K562 (cell line): ENCODE results near the gene CR2. TPM values are rescaled to one million over a fixed set of nuclear protein-coding genes. Genes with fewer than 3 reads are reported as not detected.

ENCODE experiments used
- ATAC-seq: fragments of 200-7000 bp; cut with Tn5 transposase; 3 replicates; pipeline ENCODE4 v1.9.1; 2020; ENCODE audit warnings: moderate library complexity
- BruUV-seq: library from RNA; stranded (reverse); fragments of 400-500 nt; replicated peaks from 2 replicates; lab custom pipeline; 2021; lab: Mats Ljungman, UMichigan
- CTCF ChIA-PET: fragments of 300-600 bp; formaldehyde crosslinking; extraction: SDS; loops from one replicate; lab custom pipeline; 2021; ENCODE audit warnings: low intra/inter-chr PET ratio; lab: Yijun Ruan, JAX
- POLR2A ChIA-PET: fragments of 300-600, 350-650 bp; sonication (Branson Sonifier 250); formaldehyde crosslinking; extraction: SDS; loops from one replicate; lab custom pipeline; 2021; ENCODE audit warnings: antibody characterized with exemption, inconsistent platforms; lab: Yijun Ruan, JAX
- DNase-seq, 4 experiments: peaks; one replicate each; pipeline versions ENCODE4 v3.0.0 to v3.0.0-alpha.2; 2011 to 2018; ENCODE audit warnings: low spot score in 3 of 4, mixed read lengths in 3 of 4; ENCODE audit errors: extremely low read depth in 1 of 4
- FAIRE-seq: peaks from 2 replicates; lab custom pipeline; 2011; peaks lifted over from hg19 to GRCh38; lab: Jason Lieb, UNC
- H2AFZ ChIP-seq: 2 replicates; pipeline ENCODE4 v1.6.0; 2011; ENCODE audit warnings: low read depth, low read length, control low read depth, inconsistent platforms
- H3K27ac ChIP-seq: fragments of 200-600 bp; 3 replicates; pipeline ENCODE4 v1.8.0; 2011; ENCODE audit warnings: low read depth, mild to moderate bottlenecking, control low read depth, inconsistent platforms, low read length, moderate library complexity, mixed read lengths; ENCODE audit errors: extremely low read depth
- H3K27me3 ChIP-seq, 2 experiments: fragments of 300-600 bp in 1 of 2; 2 replicates in 1 of 2; 3 replicates in 1 of 2; pipeline versions ENCODE4 v1.6.0 to v1.8.0; 2011; ENCODE audit warnings: inconsistent platforms in 2 of 2, low read length in 2 of 2, mild to moderate bottlenecking in 1 of 2, mixed read lengths in 1 of 2, moderate library complexity in 1 of 2; ENCODE audit not compliant: control insufficient read depth in 2 of 2, insufficient read depth in 2 of 2
- H3K36me3 ChIP-seq: fragments of 300-600 bp; 3 replicates; pipeline ENCODE4 v1.8.0; 2011; ENCODE audit warnings: mild to moderate bottlenecking, low read length, inconsistent platforms; ENCODE audit not compliant: control insufficient read depth, insufficient read depth
- H3K4me1 ChIP-seq, 2 experiments: fragments of 200-600 bp in 1 of 2; replicated peaks in 1 of 2; 2 replicates in 1 of 2; 3 replicates in 1 of 2; pipeline versions ENCODE4 v1.5.1 to v1.8.0; 2011; ENCODE audit warnings: inconsistent platforms in 2 of 2, low read length in 2 of 2, mild to moderate bottlenecking in 1 of 2, mixed read lengths in 1 of 2, moderate library complexity in 1 of 2; ENCODE audit not compliant: control insufficient read depth in 2 of 2, insufficient read depth in 2 of 2
- H3K4me2 ChIP-seq: 2 replicates; pipeline ENCODE4 v1.6.1; 2011; ENCODE audit warnings: low read length, control low read depth, inconsistent platforms, mixed read lengths; ENCODE audit not compliant: insufficient read depth
- H3K4me3 ChIP-seq: fragments of 200-600 bp; sonication (generic), shearing (Covaris generic); 2 replicates; pipeline ENCODE4 v1.5.1; 2016; ENCODE audit warnings: control low read depth, inconsistent platforms
- H3K79me2 ChIP-seq: fragments of 200-600 bp; 3 replicates; pipeline ENCODE4 v1.8.0; 2011; ENCODE audit warnings: low read length, inconsistent platforms; ENCODE audit not compliant: control insufficient read depth, insufficient read depth
- H3K9ac ChIP-seq, 2 experiments: 2 replicates each; pipeline versions ENCODE4 v1.6.0 to v1.6.1; 2011; ENCODE audit warnings: low read depth in 2 of 2, low read length in 2 of 2, control low read depth in 1 of 2, inconsistent platforms in 1 of 2, mild to moderate bottlenecking in 1 of 2, mixed read lengths in 1 of 2; ENCODE audit not compliant: insufficient read depth in 1 of 2
- H3K9me1 ChIP-seq: one replicate; pipeline ENCODE4 v1.6.0; 2011; ENCODE audit warnings: inconsistent platforms, mild to moderate bottlenecking, low read length, moderate library complexity; ENCODE audit not compliant: control insufficient read depth, insufficient read depth
- H3K9me3 ChIP-seq: replicated peaks from 2 replicates; pipeline ENCODE4 v1.5.1; 2011; ENCODE audit warnings: low read depth, low read length, inconsistent platforms; ENCODE audit not compliant: control insufficient read depth, insufficient read depth
- H4K20me1 ChIP-seq: replicated peaks from 2 replicates; pipeline ENCODE4 v1.6.1; 2011; ENCODE audit warnings: low read length, inconsistent platforms, mixed read lengths; ENCODE audit not compliant: control insufficient read depth, insufficient read depth
- BCOR ChIP-seq: fragments of 450-650 bp; IDR thresholded peaks from 2 replicates; pipeline ENCODE4 v1.6.1; 2016
- PML ChIP-seq: IDR thresholded peaks from 2 replicates; pipeline ENCODE4 v1.6.1; 2012; ENCODE audit warnings: low read length, inconsistent platforms
- SIX5 ChIP-seq, 2 experiments: IDR thresholded peaks; 2 replicates each; pipeline ENCODE4 v1.6.1; 2011; ENCODE audit warnings: low read length in 2 of 2, borderline replicate concordance in 1 of 2, low read depth in 1 of 2, mild to moderate bottlenecking in 1 of 2, moderate library complexity in 1 of 2; ENCODE audit not compliant: insufficient read depth in 1 of 2
- SP2 ChIP-seq: IDR thresholded peaks from 2 replicates; pipeline ENCODE4 v1.6.1; 2011; ENCODE audit warnings: mild to moderate bottlenecking, low read depth, low read length, moderate library complexity; ENCODE audit not compliant: poor library complexity, severe bottlenecking; ENCODE audit errors: extremely low read depth
- SPI1 ChIP-seq: IDR thresholded peaks from 2 replicates; pipeline ENCODE4 v1.6.1; 2011; ENCODE audit warnings: low read depth, low read length, control low read depth, borderline replicate concordance
- ZNF165 ChIP-seq: fragments of 250-450 bp; sonication (Bioruptor Pico); IDR thresholded peaks from 2 replicates; pipeline ENCODE4 v1.4.0; 2020; ENCODE audit warnings: borderline replicate concordance
- in situ Hi-C: fragments of 300-500 bp; cut with MboI; formaldehyde crosslinking; loops from 4 replicates; pipeline ENCODE4 v1.15.0; 2018; ENCODE audit warnings: inconsistent platforms, mixed read lengths
- intact Hi-C: fragments of 100-400 bp; cut with micrococcal nuclease; formaldehyde crosslinking; loops from 2 replicates; pipeline ENCODE4 v1.14.2; 2022
- polyA plus RNA-seq, 8 experiments: library from polyadenylated mRNA; depleted of rRNA in 4 of 8; stranded (reverse) in 5 of 8; unstranded in 3 of 8; fragments of >200 nt; fragmentation: Nextera tagmentation in 2 of 8; fragmentation: Illumina TruSeq in 1 of 8; extraction: Ambion mirVana in 2 of 8; extraction: Trizol in 1 of 8; gene quantifications; 2 replicates each; pipeline versions ENCODE4 v1.2.1 to v1.2.3, GENCODE V29; 2011 to 2014; ENCODE audit warnings: inconsistent platforms in 1 of 8, missing spikeins in 1 of 8
- total RNA-seq, 7 experiments: library from RNA; depleted of rRNA in 6 of 7; stranded (reverse); fragments of >200 nt in 6 of 7; fragmentation: Illumina TruSeq in 2 of 7; extraction: Trizol in 2 of 7; gene quantifications; 2 replicates each; pipeline versions ENCODE4 v1.2.1 to v1.2.3, GENCODE V29; 2011 to 2021; ENCODE audit warnings: low replicate concordance in 1 of 7
- TF ChIP-seq, protein P1 (sequence below): fragments of 450-650 bp; IDR thresholded peaks from 2 replicates; pipeline ENCODE4 v1.7.1; 2018; ENCODE audit warnings: mild to moderate bottlenecking, low read depth; ENCODE audit not compliant: partially characterized antibody
- TF ChIP-seq, protein P2 (sequence below): fragments of 250-450 bp; sonication (Bioruptor Pico); IDR thresholded peaks from 2 replicates; pipeline ENCODE4 v1.8.0; 2022; ENCODE audit warnings: moderate library complexity, mild to moderate bottlenecking, inconsistent platforms
- TF ChIP-seq, protein P3 (sequence below): IDR thresholded peaks from 2 replicates; pipeline ENCODE4 v1.6.1; 2016; ENCODE audit warnings: missing genetic modification characterization, missing compliant biosample characterization
- TF ChIP-seq, protein P4 (sequence below): sonication (generic); formaldehyde crosslinking; IDR thresholded peaks from 2 replicates; pipeline ENCODE4 v1.8.1; 2023; ENCODE audit warnings: mild to moderate bottlenecking, missing genetic modification reagents
- TF ChIP-seq, protein P5 (sequence below): fragments of 450-650 bp; IDR thresholded peaks from one replicate; pipeline ENCODE4 v1.6.1; 2018; ENCODE audit warnings: mild to moderate bottlenecking, moderate library complexity; ENCODE audit not compliant: partially characterized antibody

The CR2 gene
- total and polyA plus RNA-seq, 9 of the 15 experiments (the other 6 are each of a cell fraction or from before 2014, with no cell fraction given) = 0.07 to 0.67 (median 0.37) TPM

DNA sequence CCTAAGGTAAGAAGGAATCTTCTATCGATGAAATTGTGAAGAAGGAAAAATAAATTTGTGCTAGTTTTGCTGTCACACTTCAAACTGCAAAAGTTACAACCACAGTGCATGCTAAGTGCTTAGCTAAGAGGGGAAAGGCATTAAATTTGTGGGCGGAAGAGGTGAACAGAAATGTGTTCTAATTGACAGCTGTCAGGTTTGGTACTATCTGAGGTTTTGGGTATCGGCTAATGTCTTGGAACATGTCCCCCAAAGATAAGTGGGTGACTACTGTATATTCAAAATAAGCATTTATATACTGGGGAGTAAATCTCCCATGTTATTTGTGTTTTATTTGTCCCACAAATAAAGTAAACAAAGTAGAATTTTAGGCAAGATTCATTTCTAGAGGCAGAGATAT is 49.8 kb downstream of the CR2 start (continued):
- TF ChIP-seq SP2 = no peak
- TF ChIP-seq SPI1 = no peak

DNA sequence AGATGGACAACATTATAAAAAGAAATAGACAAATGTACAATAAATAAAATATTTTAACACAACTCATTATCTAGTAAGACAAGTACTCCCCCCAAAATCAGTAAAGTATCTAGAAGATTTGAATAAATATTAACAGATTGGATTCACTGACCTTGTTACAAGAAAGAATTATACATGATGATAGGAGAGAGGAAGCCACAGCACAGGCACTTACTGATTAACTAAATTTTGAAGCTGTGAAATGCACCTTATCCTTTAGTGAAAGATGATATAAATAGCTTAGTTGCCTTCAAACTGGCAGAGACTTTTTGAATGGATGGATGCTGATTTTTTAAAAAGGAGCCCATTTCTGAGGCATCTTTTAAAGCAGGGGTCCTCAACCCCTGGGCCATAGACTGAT is 50.3 kb downstream of the CR2 start:
- no peak overlapping the region for H3K4me3 ChIP-seq
- POLR2A ChIA-PET = interaction anchor here (0.6 to 1.5 kb wide), 2 partner anchors 15 to 532 kb away, joined by 3 to 4 read pairs; no protein-coding TSS in a partner anchor
- BruUV-seq = no TSS peak
- H3K4me2 ChIP-seq = no peak overlapping the region
- H3K4me1 ChIP-seq = peaks cover 0 to 18% of the 10 kb centered on the region in 2 experiments; a peak in 3 of 5 replicates
- H2AFZ ChIP-seq = no peak overlapping the region
- H4K20me1 ChIP-seq = no peaks in the 10 kb centered on the region
- H3K9me3 ChIP-seq = no peaks in the 10 kb centered on the region
- no peak overlapping the region for H3K27ac ChIP-seq
- intact Hi-C loops (loop anchor here (5.0 kb wide), 1 partner anchor 182 kb away; the partner anchor contains the start of gene CD55), in situ Hi-C loops (loop anchor here (25.0 kb wide), 1 partner anchor 892 kb away; the partner anchor contains the start of gene EIF2D)
- no peaks in the 10 kb centered on the region for H3K27me3 ChIP-seq
- CTCF ChIA-PET = no interaction called here
- no peak for DNase-seq
- no peak overlapping the region for H3K9ac ChIP-seq
- no peaks in the 10 kb centered on the region for H3K79me2 ChIP-seq
- no peak for FAIRE-seq
- ATAC-seq = no peak
- no peaks in the 10 kb centered on the region; the same call in 2 of the 3 replicates for H3K36me3 ChIP-seq
- H3K9me1 ChIP-seq = no peaks in the 10 kb centered on the region
- TF ChIP-seq BCOR = no peak
- TF ChIP-seq, protein P1, sequence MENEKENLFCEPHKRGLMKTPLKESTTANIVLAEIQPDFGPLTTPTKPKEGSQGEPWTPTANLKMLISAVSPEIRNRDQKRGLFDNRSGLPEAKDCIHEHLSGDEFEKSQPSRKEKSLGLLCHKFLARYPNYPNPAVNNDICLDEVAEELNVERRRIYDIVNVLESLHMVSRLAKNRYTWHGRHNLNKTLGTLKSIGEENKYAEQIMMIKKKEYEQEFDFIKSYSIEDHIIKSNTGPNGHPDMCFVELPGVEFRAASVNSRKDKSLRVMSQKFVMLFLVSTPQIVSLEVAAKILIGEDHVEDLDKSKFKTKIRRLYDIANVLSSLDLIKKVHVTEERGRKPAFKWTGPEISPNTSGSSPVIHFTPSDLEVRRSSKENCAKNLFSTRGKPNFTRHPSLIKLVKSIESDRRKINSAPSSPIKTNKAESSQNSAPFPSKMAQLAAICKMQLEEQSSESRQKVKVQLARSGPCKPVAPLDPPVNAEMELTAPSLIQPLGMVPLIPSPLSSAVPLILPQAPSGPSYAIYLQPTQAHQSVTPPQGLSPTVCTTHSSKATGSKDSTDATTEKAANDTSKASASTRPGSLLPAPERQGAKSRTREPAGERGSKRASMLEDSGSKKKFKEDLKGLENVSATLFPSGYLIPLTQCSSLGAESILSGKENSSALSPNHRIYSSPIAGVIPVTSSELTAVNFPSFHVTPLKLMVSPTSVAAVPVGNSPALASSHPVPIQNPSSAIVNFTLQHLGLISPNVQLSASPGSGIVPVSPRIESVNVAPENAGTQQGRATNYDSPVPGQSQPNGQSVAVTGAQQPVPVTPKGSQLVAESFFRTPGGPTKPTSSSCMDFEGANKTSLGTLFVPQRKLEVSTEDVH = no peak
- TF ChIP-seq SIX5 (IDR thresholded peaks at IDR 0.05; ENCODE audit: borderline replicate concordance in 1 of 2, insufficient read depth in 1 of 2, low read depth in 1 of 2, low read length in 2 of 2) = no peak
- TF ChIP-seq, protein P2, sequence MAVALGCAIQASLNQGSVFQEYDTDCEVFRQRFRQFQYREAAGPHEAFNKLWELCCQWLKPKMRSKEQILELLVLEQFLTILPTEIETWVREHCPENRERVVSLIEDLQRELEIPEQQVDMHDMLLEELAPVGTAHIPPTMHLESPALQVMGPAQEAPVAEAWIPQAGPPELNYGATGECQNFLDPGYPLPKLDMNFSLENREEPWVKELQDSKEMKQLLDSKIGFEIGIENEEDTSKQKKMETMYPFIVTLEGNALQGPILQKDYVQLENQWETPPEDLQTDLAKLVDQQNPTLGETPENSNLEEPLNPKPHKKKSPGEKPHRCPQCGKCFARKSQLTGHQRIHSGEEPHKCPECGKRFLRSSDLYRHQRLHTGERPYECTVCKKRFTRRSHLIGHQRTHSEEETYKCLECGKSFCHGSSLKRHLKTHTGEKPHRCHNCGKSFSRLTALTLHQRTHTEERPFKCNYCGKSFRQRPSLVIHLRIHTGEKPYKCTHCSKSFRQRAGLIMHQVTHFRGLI (CRISPR knock-in tag) = no peak
- TF ChIP-seq PML = no peak
- TF ChIP-seq ZNF165 = no peak
- TF ChIP-seq, protein P3, sequence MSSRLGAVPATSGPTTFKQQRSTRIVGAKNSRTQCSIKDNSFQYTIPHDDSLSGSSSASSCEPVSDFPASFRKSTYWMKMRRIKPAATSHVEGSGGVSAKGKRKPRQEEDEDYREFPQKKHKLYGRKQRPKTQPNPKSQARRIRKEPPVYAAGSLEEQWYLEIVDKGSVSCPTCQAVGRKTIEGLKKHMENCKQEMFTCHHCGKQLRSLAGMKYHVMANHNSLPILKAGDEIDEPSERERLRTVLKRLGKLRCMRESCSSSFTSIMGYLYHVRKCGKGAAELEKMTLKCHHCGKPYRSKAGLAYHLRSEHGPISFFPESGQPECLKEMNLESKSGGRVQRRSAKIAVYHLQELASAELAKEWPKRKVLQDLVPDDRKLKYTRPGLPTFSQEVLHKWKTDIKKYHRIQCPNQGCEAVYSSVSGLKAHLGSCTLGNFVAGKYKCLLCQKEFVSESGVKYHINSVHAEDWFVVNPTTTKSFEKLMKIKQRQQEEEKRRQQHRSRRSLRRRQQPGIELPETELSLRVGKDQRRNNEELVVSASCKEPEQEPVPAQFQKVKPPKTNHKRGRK (tag) = no peak
- TF ChIP-seq, protein P4, sequence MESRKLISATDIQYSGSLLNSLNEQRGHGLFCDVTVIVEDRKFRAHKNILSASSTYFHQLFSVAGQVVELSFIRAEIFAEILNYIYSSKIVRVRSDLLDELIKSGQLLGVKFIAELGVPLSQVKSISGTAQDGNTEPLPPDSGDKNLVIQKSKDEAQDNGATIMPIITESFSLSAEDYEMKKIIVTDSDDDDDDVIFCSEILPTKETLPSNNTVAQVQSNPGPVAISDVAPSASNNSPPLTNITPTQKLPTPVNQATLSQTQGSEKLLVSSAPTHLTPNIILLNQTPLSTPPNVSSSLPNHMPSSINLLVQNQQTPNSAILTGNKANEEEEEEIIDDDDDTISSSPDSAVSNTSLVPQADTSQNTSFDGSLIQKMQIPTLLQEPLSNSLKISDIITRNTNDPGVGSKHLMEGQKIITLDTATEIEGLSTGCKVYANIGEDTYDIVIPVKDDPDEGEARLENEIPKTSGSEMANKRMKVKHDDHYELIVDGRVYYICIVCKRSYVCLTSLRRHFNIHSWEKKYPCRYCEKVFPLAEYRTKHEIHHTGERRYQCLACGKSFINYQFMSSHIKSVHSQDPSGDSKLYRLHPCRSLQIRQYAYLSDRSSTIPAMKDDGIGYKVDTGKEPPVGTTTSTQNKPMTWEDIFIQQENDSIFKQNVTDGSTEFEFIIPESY = no peak
- TF ChIP-seq, protein P5, sequence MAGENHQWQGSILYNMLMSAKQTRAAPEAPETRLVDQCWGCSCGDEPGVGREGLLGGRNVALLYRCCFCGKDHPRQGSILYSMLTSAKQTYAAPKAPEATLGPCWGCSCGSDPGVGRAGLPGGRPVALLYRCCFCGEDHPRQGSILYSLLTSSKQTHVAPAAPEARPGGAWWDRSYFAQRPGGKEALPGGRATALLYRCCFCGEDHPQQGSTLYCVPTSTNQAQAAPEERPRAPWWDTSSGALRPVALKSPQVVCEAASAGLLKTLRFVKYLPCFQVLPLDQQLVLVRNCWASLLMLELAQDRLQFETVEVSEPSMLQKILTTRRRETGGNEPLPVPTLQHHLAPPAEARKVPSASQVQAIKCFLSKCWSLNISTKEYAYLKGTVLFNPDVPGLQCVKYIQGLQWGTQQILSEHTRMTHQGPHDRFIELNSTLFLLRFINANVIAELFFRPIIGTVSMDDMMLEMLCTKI = no peak
